Dermis microvascular lymphatic vessel endothelial cell (primary cell): Measurements from ENCODE around the gene PHKG2. TPM values are rescaled to one million over a fixed set of nuclear protein-coding genes. Genes with fewer than 3 reads are reported as not detected.

Experiments used
- DNase-seq, 2 donors: peaks; one replicate each; pipeline versions ENCODE4 v3.0.0 to v3.0.0-alpha.2; 2010; ENCODE audit warnings: low read depth in 2 of 2
- total RNA-seq: library from RNA; depleted of rRNA; stranded (reverse); fragments of >200 nt; gene quantifications from 2 replicates; pipeline ENCODE4 v1.2.1, GENCODE V29; 2014

Gene PHKG2
- total RNA-seq, 1 donor from 2014 or later: 14.9 TPM

GRCh38 chr16:30773826-30774225, 25.6 kb downstream of the PHKG2 start:
- DNase-seq: no peak

GRCh38 chr16:30774367-30775130, 26.3 kb downstream of the PHKG2 start:
- DNase-seq: peak in 1 of 2 donors; percentile 17

- DNase-seq: no peak
Observed at GRCh38 chr16:30775131-30775391, 26.8 kb downstream of the PHKG2 start.

GRCh38 chr16:30775392-30776188, 27.4 kb downstream of the PHKG2 start:
- DNase-seq: peak; percentile 55 to 78

- DNase-seq: no peak
Observed at GRCh38 chr16:30777591-30778297, 29.5 kb downstream of the PHKG2 start.

- DNase-seq: no peak
Observed at GRCh38 chr16:30778549-30779244, 30.5 kb downstream of the PHKG2 start.

GRCh38 chr16:30779596-30779995, 31.4 kb downstream of the PHKG2 start:
- DNase-seq: no peak

- no peak for DNase-seq
Observed at GRCh38 chr16:30780021-30780420, 31.8 kb downstream of the PHKG2 start.

GRCh38 chr16:30780549-30780948, 32.3 kb downstream of the PHKG2 start:
- DNase-seq: no peak

GRCh38 chr16:30782486-30783279, 34.5 kb downstream of the PHKG2 start:
- no peak for DNase-seq

GRCh38 chr16:30783280-30784109, 35.3 kb downstream of the PHKG2 start:
- DNase-seq: no peak

GRCh38 chr16:30784215-30784614, 36.0 kb downstream of the PHKG2 start:
- no peak for DNase-seq

- no peak for DNase-seq
Observed at GRCh38 chr16:30785126-30786106, 37.2 kb downstream of the PHKG2 start.

GRCh38 chr16:30786115-30786935, 38.1 kb downstream of the PHKG2 start:
- DNase-seq: peak in 1 of 2 donors; percentile 51

- DNase-seq: peak in 1 of 2 donors; percentile 56
Observed at GRCh38 chr16:30786936-30787612, 38.8 kb downstream of the PHKG2 start, which contains the start of gene ZNF629. Gene ZNF629, minus strand, starts transcription at chr16:30787205. Its CDS starts 2,723 bp downstream, at chr16:30784482.

GRCh38 chr16:30787613-30788378, 39.6 kb downstream of the PHKG2 start:
- peak in 1 of 2 donors; percentile 32 for DNase-seq
